PFSK-1 (cell line): ENCODE measurements around the gene P3R3URF.

Experiments used
- POLR2AphosphoS5 ChIP-seq: IDR thresholded peaks from 2 replicates; pipeline ENCODE4 v1.6.1; 2012; ENCODE audit warnings: low read depth, mild to moderate bottlenecking, control low read depth, low read length, moderate library complexity
- REST ChIP-seq, 2 experiments: IDR thresholded peaks; 2 replicates each; pipeline versions ENCODE4 v1.6.1 to v1.8.0; 2011 to 2012; ENCODE audit warnings: low read depth in 2 of 2, low read length in 2 of 2, control low read depth in 1 of 2, inconsistent platforms in 1 of 2, mild to moderate bottlenecking in 1 of 2, moderate library complexity in 1 of 2; ENCODE audit not compliant: insufficient read depth in 1 of 2

DNA sequence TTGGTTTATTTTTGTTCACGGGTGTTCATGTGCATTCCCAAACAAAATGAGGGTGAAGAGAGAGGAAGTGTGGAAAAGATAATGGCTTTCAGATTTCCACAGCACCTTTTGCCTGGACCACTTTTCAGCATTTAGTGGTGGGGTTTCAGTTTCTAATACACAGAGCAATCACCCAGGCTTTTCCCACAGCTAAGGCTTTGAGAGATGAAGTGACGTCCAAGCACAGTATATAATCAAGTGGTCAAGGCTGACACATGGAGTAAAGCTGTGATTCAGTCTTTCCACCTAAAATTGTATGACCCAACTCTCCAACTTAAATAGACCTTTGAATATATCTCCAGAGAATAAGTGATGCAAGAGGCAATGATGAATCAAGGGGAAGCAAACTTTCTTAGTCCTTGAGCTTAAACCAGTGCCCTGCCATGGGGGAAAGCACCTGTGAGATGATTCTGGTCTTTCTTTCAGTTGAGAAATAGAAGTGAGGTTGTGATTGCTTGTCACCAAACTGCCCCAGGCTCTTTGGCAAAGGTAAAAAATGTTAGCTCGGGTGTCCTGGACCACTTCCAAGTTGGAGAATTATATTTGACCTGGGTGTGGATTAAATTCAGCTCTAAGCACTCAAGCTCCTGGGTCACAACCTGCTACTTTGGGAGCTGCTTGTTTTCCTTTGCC, 41.5 kb downstream of the P3R3URF start:
- TF ChIP-seq REST (IDR thresholded peaks at IDR 0.05; ENCODE audit: insufficient read depth in 1 of 2, low read depth in 2 of 2, low read length in 2 of 2) (no peak), POLR2AphosphoS5 (no peak)
